ENCODE measurements around the gene ARRDC1.

ARRDC1 gene

GRCh38 chr9:137640862-137641261 is 35.4 kb downstream of the ARRDC1 start:
- no peak for DNase-seq (ENCODE audit: low spot score)

GRCh38 chr9:137642118-137642601 is 36.7 kb downstream of the ARRDC1 start:
- DNase-seq (ENCODE audit: low spot score), result no peak

- no peak for DNase-seq (ENCODE audit: low spot score)
Observed at GRCh38 chr9:137642892-137643291, 37.4 kb downstream of the ARRDC1 start.

- DNase-seq (ENCODE audit: low spot score), result no peak
Observed at GRCh38 chr9:137643921-137644320, 38.4 kb downstream of the ARRDC1 start.

GRCh38 chr9:137645211-137645610 is 39.7 kb downstream of the ARRDC1 start:
- DNase-seq (ENCODE audit: low spot score), result no peak

- no peak for DNase-seq (ENCODE audit: low spot score)
Observed at GRCh38 chr9:137646341-137646740, 40.9 kb downstream of the ARRDC1 start.

GRCh38 chr9:137647096-137647714 is 41.7 kb downstream of the ARRDC1 start:
- no peak for DNase-seq (ENCODE audit: low spot score)

- DNase-seq (ENCODE audit: low spot score), result no peak
Observed at GRCh38 chr9:137648396-137648795, 42.9 kb downstream of the ARRDC1 start.

GRCh38 chr9:137649553-137649952 is 44.1 kb downstream of the ARRDC1 start:
- no peak for DNase-seq (ENCODE audit: low spot score)

GRCh38 chr9:137650259-137650658 is 44.8 kb downstream of the ARRDC1 start:
- DNase-seq (ENCODE audit: low spot score), result peak; percentile 65

- DNase-seq (ENCODE audit: low spot score), result no peak
Observed at GRCh38 chr9:137650779-137651178, 45.3 kb downstream of the ARRDC1 start.

- DNase-seq (ENCODE audit: low spot score), result no peak
Observed at GRCh38 chr9:137656416-137656815, 50.9 kb downstream of the ARRDC1 start.

- DNase-seq (ENCODE audit: low spot score), result no peak
Observed at GRCh38 chr9:137657606-137658005, 52.1 kb downstream of the ARRDC1 start.

- no peak for DNase-seq (ENCODE audit: low spot score)
Observed at GRCh38 chr9:137658781-137659180, 53.3 kb downstream of the ARRDC1 start.

GRCh38 chr9:137660144-137660543 is 54.7 kb downstream of the ARRDC1 start:
- no peak for DNase-seq (ENCODE audit: low spot score)

- no peak for DNase-seq (ENCODE audit: low spot score)
Observed at GRCh38 chr9:137663584-137663983, 58.1 kb downstream of the ARRDC1 start.

- DNase-seq (ENCODE audit: low spot score), result no peak
Observed at GRCh38 chr9:137664676-137665075, 59.2 kb downstream of the ARRDC1 start.
